ENCODE results near the gene CDC23.
"Not testable (repeated sequence)": the region's sequence is repeated elsewhere in the genome, so short reads cannot be mapped to it uniquely, and the experiment has no call there.

The CDC23 gene

DNA sequence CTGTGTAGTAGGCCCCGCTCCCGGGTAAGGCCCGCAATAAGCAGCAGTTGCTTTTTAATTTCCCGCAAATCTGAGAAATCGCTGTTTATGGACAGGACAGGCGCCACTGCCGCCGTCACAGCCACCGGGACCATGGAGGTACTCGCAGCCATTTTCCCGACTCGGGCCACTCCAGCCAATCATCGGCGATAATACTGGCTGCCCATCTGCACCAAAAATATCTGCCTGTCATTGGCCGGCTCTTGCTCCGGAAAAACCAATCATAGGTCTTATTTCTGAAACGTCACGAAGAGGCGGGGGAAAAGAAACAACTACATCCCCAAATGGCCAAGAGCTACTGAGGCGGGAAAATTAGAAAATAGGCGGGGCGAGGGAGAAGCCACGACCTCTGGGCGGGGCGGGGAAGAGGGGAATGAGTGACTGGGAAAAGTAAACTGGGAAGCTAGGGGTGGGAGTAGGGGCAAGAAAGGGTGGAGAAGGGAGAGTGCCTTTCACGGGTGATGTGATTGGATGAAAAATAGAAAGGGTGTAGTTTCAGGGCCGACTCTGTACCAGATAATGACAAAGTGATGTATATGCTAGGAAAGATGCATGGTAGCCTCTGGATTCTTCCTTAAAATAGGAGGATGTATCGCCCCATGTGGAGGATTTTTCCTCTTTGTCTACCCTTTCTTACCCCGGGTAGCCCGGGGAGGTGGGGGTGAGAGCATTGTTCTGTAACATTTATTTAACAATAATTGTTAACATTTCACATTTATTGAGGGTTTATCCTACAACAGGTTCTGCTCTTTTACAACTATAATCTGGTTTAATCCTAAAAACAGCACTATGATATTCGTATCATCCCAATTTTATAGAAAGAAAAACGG, at the start of gene CDC23:
TSS of gene CDC23 (minus strand) at position 163 of the 869 bp plus-strand sequence. CDS start at position 152, 11 bp downstream.
- DNase-seq, result peak; percentile 72 to 81 (median 80)

DNA sequence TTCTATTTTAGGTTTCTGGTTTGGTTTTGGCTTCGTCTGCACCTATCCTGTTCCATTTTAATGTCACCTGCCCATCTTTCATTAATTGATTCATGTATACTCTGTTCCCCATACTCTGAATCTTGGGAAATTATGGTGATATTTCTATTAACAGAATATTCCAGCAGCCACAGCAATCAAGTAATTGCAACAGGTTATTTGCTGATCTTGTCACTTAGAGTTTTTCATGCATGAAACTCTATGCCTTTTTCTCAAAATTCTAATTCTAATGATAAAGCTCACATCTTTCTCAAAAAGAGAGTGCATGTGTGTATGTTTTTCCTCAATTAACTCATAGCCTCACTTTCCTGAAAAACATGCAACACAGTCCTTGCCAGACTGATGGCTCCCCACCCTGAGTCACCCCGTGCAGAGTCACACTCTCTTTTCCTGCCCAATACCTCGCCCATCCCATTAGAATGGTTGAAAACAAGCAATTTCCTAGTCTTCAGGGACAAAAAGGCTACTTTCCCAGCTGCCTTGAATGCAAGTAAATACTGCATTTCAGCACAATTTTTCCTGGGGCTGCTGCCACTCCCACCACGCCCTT, 45.7 kb upstream of the CDC23 start:
- DNase-seq, result no peak

- no peak for DNase-seq
Measured at GRCh38 chr5:138257583-138257982, 44.5 kb upstream of the CDC23 start.

- no peak for DNase-seq
Measured at GRCh38 chr5:138252944-138253343, 39.8 kb upstream of the CDC23 start.

GRCh38 chr5:138247800-138248199, 34.7 kb upstream of the CDC23 start:
- not testable (repeated sequence) for DNase-seq

DNA sequence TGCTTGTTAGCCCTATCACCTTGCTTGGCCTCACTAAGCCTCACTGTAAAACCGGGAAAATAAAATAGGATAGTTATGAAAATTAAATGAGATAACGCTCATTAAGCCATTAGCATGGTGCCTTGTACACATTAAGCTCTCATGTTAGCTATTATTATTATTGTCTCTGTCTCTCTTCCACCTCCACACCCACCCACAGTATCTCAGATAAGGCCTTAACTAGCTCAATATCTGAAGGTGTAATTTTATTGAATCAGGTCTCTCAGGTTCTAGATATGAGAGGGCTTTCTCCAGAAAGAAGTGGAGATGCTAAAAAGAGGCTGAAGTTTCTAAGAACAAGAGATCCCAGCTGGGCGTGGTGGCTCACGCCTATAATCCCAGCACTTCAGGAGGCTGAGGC, 33.7 kb upstream of the CDC23 start:
- no peak for DNase-seq

- no peak for DNase-seq
Measured at GRCh38 chr5:138246334-138246733, 33.2 kb upstream of the CDC23 start.

- no peak for DNase-seq
Measured at GRCh38 chr5:138245717-138246116, 32.6 kb upstream of the CDC23 start.

GRCh38 chr5:138243794-138244193, 30.7 kb upstream of the CDC23 start:
- no peak for DNase-seq

- DNase-seq, result no peak
Measured at GRCh38 chr5:138241688-138242571, 28.8 kb upstream of the CDC23 start.

- DNase-seq, result no peak
Measured at GRCh38 chr5:138240650-138241385, 27.7 kb upstream of the CDC23 start.

DNA sequence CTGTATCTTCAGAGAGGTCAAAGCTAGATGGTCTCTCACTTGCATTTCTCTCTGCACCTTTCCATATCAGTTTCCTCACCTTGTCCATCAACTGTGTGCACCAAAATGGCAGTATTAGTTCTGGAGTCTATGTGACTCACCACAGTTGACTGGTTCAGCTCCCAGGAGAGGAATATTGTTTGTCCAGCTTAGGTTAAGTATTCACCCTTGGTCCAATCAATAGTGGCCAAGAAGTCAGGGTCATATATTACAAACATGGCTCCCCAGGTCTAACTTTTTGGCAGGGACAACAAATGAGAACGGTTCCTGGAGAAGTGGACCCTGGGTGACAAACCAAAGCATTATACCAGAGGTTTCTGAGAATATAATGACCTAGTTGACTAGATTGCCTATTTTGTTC, 24.9 kb upstream of the CDC23 start:
- no peak for DNase-seq

GRCh38 chr5:138234651-138235050, 21.5 kb upstream of the CDC23 start:
- DNase-seq, result no peak

DNA sequence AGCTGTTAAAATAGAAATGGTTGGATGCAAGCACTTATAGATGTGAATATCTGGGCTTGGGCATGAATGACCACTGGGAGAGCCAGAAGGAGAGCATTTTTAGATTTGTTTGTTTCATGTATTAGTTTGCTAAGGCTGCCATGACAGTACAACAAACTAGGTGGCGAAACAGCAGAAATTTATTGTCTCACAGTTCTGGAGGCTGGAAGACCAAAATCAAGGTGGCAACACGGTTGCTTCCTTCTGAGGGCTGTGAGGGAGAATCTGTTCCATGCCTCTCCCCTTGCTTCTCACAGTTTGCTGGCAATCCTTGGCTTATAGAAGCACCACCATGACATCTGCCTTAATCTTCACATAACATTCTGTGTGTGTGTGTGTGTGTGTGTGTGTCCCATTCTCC, 20.2 kb upstream of the CDC23 start:
- no peak for DNase-seq

- no peak for DNase-seq
Measured at GRCh38 chr5:138230981-138231589, 18.0 kb upstream of the CDC23 start.

DNA sequence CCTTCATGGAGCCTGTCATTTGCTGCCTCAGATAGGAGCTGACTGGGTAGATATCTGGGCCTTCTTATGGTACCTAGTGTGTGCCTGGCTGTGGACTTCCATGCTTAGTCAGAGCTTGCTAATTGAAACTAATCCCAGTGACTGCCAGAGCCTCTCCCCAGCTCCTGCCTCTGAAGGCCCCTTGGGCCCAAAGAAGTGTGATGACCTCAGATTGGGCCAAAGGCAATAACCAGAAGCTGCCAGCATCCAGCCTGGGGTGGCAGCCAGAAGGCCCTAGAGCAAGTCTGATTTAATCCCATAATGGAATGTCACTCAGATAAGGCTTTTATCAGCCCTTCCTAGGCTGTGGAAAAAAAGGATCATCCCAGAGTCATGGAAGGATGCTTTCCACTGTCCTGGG, 17.1 kb upstream of the CDC23 start:
- no peak for DNase-seq

- DNase-seq, result no peak
Measured at GRCh38 chr5:138229387-138229786, 16.3 kb upstream of the CDC23 start.

- no peak for DNase-seq
Measured at GRCh38 chr5:138226910-138227309, 13.8 kb upstream of the CDC23 start.

GRCh38 chr5:138224712-138225111, 11.6 kb upstream of the CDC23 start:
- DNase-seq, result no peak

GRCh38 chr5:138223532-138223931, 10.4 kb upstream of the CDC23 start:
- DNase-seq, result no peak

DNA sequence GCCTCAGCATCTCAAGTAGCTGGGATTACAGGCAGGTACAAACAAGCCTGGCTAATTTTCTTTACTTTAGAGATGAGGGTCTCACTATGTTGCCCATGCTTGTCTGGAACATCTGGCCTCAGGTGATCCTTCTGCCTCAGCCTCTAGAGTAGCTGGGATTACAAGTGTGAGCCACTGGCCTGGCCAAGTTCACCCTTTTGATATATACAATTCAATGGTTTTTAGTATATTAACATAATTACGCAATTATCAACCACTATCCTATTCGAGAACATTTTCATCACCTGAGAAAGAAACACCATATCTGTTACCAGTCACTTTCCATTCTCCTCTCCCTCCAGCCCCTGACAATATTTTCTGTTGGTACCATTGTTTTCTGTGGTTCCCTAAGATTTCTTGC, 3.7 kb upstream of the CDC23 start:
- DNase-seq, result no peak

GRCh38 chr5:138212828-138213160, 329 bp downstream of the CDC23 start:
- peak in 1 of 4 experiments; percentile 27 for DNase-seq

All from activated CD4-positive, CD25-positive, alpha-beta regulatory T cell (primary cell).